GM23338 (cell line): Measurements from ENCODE around the gene CGRRF1. TPM values are rescaled to one million over a fixed set of nuclear protein-coding genes. Genes with fewer than 3 reads are reported as not detected.

Source experiments
- EZH2 ChIP-seq: fragments of 200-600 bp; sonication (generic); IDR thresholded peaks from one replicate; pipeline ENCODE4 v1.8.0; 2017; ENCODE audit warnings: antibody characterized with exemption, mild to moderate bottlenecking, low read depth; ENCODE audit not compliant: unreplicated experiment
- NANOG ChIP-seq: IDR thresholded peaks from 2 replicates; pipeline ENCODE4 v1.6.1; 2016; ENCODE audit warnings: antibody characterized with exemption, borderline replicate concordance
- ZNF462 ChIP-seq: fragments of 250-450 bp; sonication (Bioruptor Pico); IDR thresholded peaks from 2 replicates; pipeline ENCODE4 v1.5.0; 2020; ENCODE audit warnings: mild to moderate bottlenecking, moderate library complexity
- polyA plus RNA-seq: library from polyadenylated mRNA; unstranded; fragments of >200 nt; fragmentation: Nextera tagmentation; extraction: Ambion mirVana; gene quantifications from 2 replicates; pipeline ENCODE4 v1.2.1, GENCODE V29; 2016
- total RNA-seq: library from RNA; depleted of rRNA; stranded (reverse); fragments of >200 nt; shearing (Covaris generic); gene quantifications from 2 replicates; pipeline ENCODE4 v1.2.3, GENCODE V29; 2014; rRNA removed

CGRRF1 gene
- total and polyA plus RNA-seq, 2 experiments from 2014 or later: 18.8 to 28.3 TPM

DNA sequence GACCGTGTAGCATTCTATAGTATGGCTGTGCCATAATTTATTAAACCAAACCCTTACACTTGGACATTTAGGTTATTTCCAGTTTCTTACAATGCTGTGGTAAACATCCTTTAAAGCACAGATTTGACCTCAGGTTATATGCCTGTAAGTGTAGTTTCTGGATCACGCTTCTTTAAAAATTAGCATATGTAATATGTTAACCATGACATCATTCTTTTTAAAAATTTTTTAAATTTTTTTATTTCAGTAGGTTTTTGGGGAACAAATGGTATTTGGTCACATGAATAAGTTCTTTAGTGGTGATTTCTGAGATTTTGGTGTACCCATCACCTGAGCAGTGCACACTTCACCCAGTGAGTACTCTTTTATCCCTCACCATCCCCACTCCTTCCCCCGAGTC, 75.5 kb downstream of the CGRRF1 start (continued):
- TF ChIP-seq ZNF462 (CRISPR knock-in tag) (no peak), NANOG (no peak), EZH2 (no peak)

Other genes starting within 250 kb of the CGRRF1 start
- gene CDKN3, start 112.9 kb upstream of the CGRRF1 start, total RNA-seq: 36.3 and 61.7 TPM in 2 replicates
- 86.8 and 97.4 TPM in 2 replicates for gene CDKN3, start 112.9 kb upstream of the CGRRF1 start, polyA plus RNA-seq
- 172 and 197 TPM in 2 replicates for gene CNIH1, start 68.5 kb upstream of the CGRRF1 start, total RNA-seq
- 135 and 141 TPM in 2 replicates for gene CNIH1, start 68.5 kb upstream of the CGRRF1 start, polyA plus RNA-seq
- 88.3 and 94.3 TPM in 2 replicates for gene GMFB, start 20.9 kb upstream of the CGRRF1 start, total RNA-seq
- 44.4 and 56.5 TPM in 2 replicates for gene GMFB, start 20.9 kb upstream of the CGRRF1 start, polyA plus RNA-seq
- gene SAMD4A, start 57.2 kb downstream of the CGRRF1 start, total RNA-seq: 5.2 and 6.9 TPM in 2 replicates
- gene SAMD4A, start 57.2 kb downstream of the CGRRF1 start, polyA plus RNA-seq: 1.1 and 1.6 TPM in 2 replicates